Activated CD8-positive, alpha-beta T cell treated with anti-CD3 and anti-CD28 coated beads for 36 hours (primary cell): Measurements from ENCODE around the gene PARP1. TPM values are rescaled to one million over a fixed set of nuclear protein-coding genes. Genes with fewer than 3 reads are reported as not detected.

ENCODE experiments used
- ATAC-seq: fragments of 200-7000 bp; cut with Tn5 transposase; one replicate; pipeline ENCODE4 v1.10.0; 2021; ENCODE audit warnings: mild to moderate bottlenecking, moderate library complexity
- CTCF ChIA-PET: fragments of 350-600 bp; sonication (Branson Sonifier 250); formaldehyde crosslinking; loops from one replicate; lab custom pipeline; 2021; ENCODE audit warnings: antibody characterized with exemption; lab: Charles Lee
- POLR2A ChIA-PET: fragments of 350-600 bp; sonication (Branson Sonifier 250); formaldehyde crosslinking; loops from one replicate; lab custom pipeline; 2021; ENCODE audit warnings: antibody characterized with exemption; lab: Charles Lee
- DNase-seq: peaks from one replicate; pipeline ENCODE4 v3.0.0-alpha.2; 2020
- H3K27ac Mint-ChIP-seq: one replicate; pipeline ENCODE4 v1.8.0; 2021; ENCODE audit warnings: mild to moderate bottlenecking, mixed read lengths
- H3K27me3 Mint-ChIP-seq: one replicate; pipeline ENCODE4 v1.8.0; 2021; ENCODE audit warnings: mixed read lengths
- H3K36me3 Mint-ChIP-seq: one replicate; pipeline ENCODE4 v1.8.0; 2021; ENCODE audit warnings: low read depth, mixed read lengths
- H3K4me1 Mint-ChIP-seq: one replicate; pipeline ENCODE4 v1.8.0; 2021; ENCODE audit warnings: low read depth, mixed read lengths
- H3K4me3 Mint-ChIP-seq: one replicate; pipeline ENCODE4 v1.8.0; 2021; ENCODE audit warnings: mild to moderate bottlenecking, moderate library complexity, mixed read lengths
- H3K9me3 Mint-ChIP-seq: one replicate; pipeline ENCODE4 v1.8.0; 2021; ENCODE audit warnings: mixed read lengths
- CTCF ChIP-seq: fragments of 200-600 bp; IDR thresholded peaks from one replicate; pipeline ENCODE4 v1.8.0; 2022; ENCODE audit warnings: antibody characterized with exemption, mild to moderate bottlenecking
- intact Hi-C: fragments of 100-400 bp; cut with micrococcal nuclease; formaldehyde crosslinking; loops from one replicate; pipeline ENCODE4 v1.10.0; 2022
- total RNA-seq, 2 experiments: library from RNA; stranded (reverse); gene quantifications; one replicate each; pipeline ENCODE4 v1.2.3, GENCODE V29; 2021

Gene PARP1
- total RNA-seq, 2 experiments from 2014 or later = 203 to 206 TPM

GRCh38 chr1:226444901-226445300, 37.0 kb upstream of the PARP1 start:
- Mint-ChIP-seq H3K27me3 (no peaks in the 10 kb centered on the region), H3K4me1 (peaks cover 31% of the 10 kb centered on the region), H3K4me3 (no peak overlapping the region), H3K36me3 (no peaks in the 10 kb centered on the region), H3K27ac (peak overlapping the region; percentile 12), H3K9me3 (no peaks in the 10 kb centered on the region)
- peak; percentile 61 for TF ChIP-seq CTCF
- POLR2A ChIA-PET = interaction anchor here (0.6 to 0.8 kb wide), 2 partner anchors 19 to 24 kb away, joined by 3 read pairs; no protein-coding TSS in a partner anchor
- ATAC-seq = peak; percentile 99
- intact Hi-C loops = no loop called here
- CTCF ChIA-PET = interaction anchor here (0.8 to 3.2 kb wide), 14 partner anchors 9 to 319 kb away, joined by 3 to 18 read pairs (median 4); partner anchors contain the start of gene PARP1
- DNase-seq = peak; percentile 86

GRCh38 chr1:226443439-226443838, 35.5 kb upstream of the PARP1 start:
- H3K27ac Mint-ChIP-seq = no peak overlapping the region
- DNase-seq = no peak
- CTCF ChIA-PET = interaction anchor here (3.2 kb wide), 1 partner anchor 14 kb away, joined by 18 read pairs; no protein-coding TSS in a partner anchor
- intact Hi-C loops = no loop called here
- no peaks in the 10 kb centered on the region for H3K9me3 Mint-ChIP-seq
- no peak for TF ChIP-seq CTCF
- H3K4me1 Mint-ChIP-seq = peaks cover 31% of the 10 kb centered on the region
- no peaks in the 10 kb centered on the region for H3K27me3 Mint-ChIP-seq
- ATAC-seq = no peak
- no peaks in the 10 kb centered on the region for H3K36me3 Mint-ChIP-seq
- no peak overlapping the region for H3K4me3 Mint-ChIP-seq
- POLR2A ChIA-PET = no interaction called here

- Mint-ChIP-seq H3K27ac (no peak overlapping the region), H3K4me3 (no peak overlapping the region), H3K9me3 (no peaks in the 10 kb centered on the region), H3K4me1 (peaks cover 31% of the 10 kb centered on the region), H3K27me3 (no peaks in the 10 kb centered on the region), H3K36me3 (no peaks in the 10 kb centered on the region)
- no peak for TF ChIP-seq CTCF
- POLR2A ChIA-PET = no interaction called here
- CTCF ChIA-PET = interaction anchor here (3.2 kb wide), 1 partner anchor 15 kb away, joined by 18 read pairs; no protein-coding TSS in a partner anchor
- intact Hi-C loops = no loop called here
- DNase-seq (no peak), ATAC-seq (no peak)
Measured at GRCh38 chr1:226443033-226443432, 35.1 kb upstream of the PARP1 start.

- POLR2A ChIA-PET = no interaction called here
- CTCF ChIA-PET = interaction anchor here (1.4 to 1.6 kb wide), 2 partner anchors 13 to 16 kb away, joined by 4 read pairs; no protein-coding TSS in a partner anchor
- H3K27me3 Mint-ChIP-seq = no peaks in the 10 kb centered on the region
- TF ChIP-seq CTCF = no peak
- no peak overlapping the region for H3K27ac Mint-ChIP-seq
- peaks cover 31% of the 10 kb centered on the region for H3K4me1 Mint-ChIP-seq
- no peak for ATAC-seq
- intact Hi-C loops = no loop called here
- H3K9me3 Mint-ChIP-seq = no peaks in the 10 kb centered on the region
- H3K36me3 Mint-ChIP-seq = no peaks in the 10 kb centered on the region
- H3K4me3 Mint-ChIP-seq = no peak overlapping the region
- no peak for DNase-seq
Measured at GRCh38 chr1:226441629-226442028, 33.7 kb upstream of the PARP1 start.

GRCh38 chr1:226440512-226440911, 32.6 kb upstream of the PARP1 start:
- no peak for DNase-seq
- no peak for TF ChIP-seq CTCF
- intact Hi-C loops = no loop called here
- Mint-ChIP-seq H3K9me3 (no peaks in the 10 kb centered on the region), H3K4me1 (peaks cover 21% of the 10 kb centered on the region), H3K36me3 (no peaks in the 10 kb centered on the region), H3K4me3 (no peak overlapping the region), H3K27me3 (no peaks in the 10 kb centered on the region), H3K27ac (no peak overlapping the region)
- POLR2A ChIA-PET = interaction anchor here (1.7 kb wide), 1 partner anchor 12 kb away, joined by 5 read pairs; no protein-coding TSS in a partner anchor
- CTCF ChIA-PET = interaction anchor here (1.4 to 1.6 kb wide), 2 partner anchors 12 to 15 kb away, joined by 4 read pairs; no protein-coding TSS in a partner anchor
- ATAC-seq = no peak
